ENCODE measurements around the gene SLC29A4. TPM values are rescaled to one million over a fixed set of nuclear protein-coding genes. Genes with fewer than 3 reads are reported as not detected.
A peak's percentile ranks its signal among the peaks of the same experiment; 100 is the strongest.
"Not testable (repeated sequence)": the region's sequence is repeated elsewhere in the genome, so short reads cannot be mapped to it uniquely, and the experiment has no call there.

Gene SLC29A4
- total RNA-seq, 8 experiments from 2014 or later = 0.81 to 24.9 (median 13.1) TPM

GRCh38 chr7:5278766-5279165 is 4.0 kb upstream of the SLC29A4 start:
- WGBS, 10 experiments = 19 to 90% (median 78%) methylated on average over 5 to 7 of the region's 7 CpGs
- H3K4me1 ChIP-seq (replicated peaks in 1 of 2) = no peaks in the 10 kb centered on the region
- in situ Hi-C loops (cut with MboI; ENCODE audit: low pct_unique_long_range_greater_than_20kb in 2 of 9, low sequenced_read_pairs in 9 of 9, unreplicated experiment in 9 of 9) = no loop called here
- ATAC-seq (replicated peaks in 6 of 8) = no peak
- no peak overlapping the region for H3K4me3 ChIP-seq
- no peak overlapping the region for H3K27ac ChIP-seq

- in situ Hi-C loops (cut with MboI; ENCODE audit: low pct_unique_long_range_greater_than_20kb in 2 of 9, low sequenced_read_pairs in 9 of 9, unreplicated experiment in 9 of 9) = no loop called here
- Histone ChIP-seq H3K4me1 (replicated peaks in 1 of 2) (peaks cover 6% of the 10 kb centered on the region in 2 donors), H3K27ac (no peak overlapping the region), H3K4me3 (no peak overlapping the region)
- 67 to 89% (median 78%) methylated on average over 1 to 4 of the region's 4 CpGs; no CpG with 5 or more reads in 5 of the 10 experiments for WGBS, 10 experiments
- no peak for ATAC-seq (replicated peaks in 6 of 8)
Observed at GRCh38 chr7:5279734-5280133, 3.0 kb upstream of the SLC29A4 start.

DNA sequence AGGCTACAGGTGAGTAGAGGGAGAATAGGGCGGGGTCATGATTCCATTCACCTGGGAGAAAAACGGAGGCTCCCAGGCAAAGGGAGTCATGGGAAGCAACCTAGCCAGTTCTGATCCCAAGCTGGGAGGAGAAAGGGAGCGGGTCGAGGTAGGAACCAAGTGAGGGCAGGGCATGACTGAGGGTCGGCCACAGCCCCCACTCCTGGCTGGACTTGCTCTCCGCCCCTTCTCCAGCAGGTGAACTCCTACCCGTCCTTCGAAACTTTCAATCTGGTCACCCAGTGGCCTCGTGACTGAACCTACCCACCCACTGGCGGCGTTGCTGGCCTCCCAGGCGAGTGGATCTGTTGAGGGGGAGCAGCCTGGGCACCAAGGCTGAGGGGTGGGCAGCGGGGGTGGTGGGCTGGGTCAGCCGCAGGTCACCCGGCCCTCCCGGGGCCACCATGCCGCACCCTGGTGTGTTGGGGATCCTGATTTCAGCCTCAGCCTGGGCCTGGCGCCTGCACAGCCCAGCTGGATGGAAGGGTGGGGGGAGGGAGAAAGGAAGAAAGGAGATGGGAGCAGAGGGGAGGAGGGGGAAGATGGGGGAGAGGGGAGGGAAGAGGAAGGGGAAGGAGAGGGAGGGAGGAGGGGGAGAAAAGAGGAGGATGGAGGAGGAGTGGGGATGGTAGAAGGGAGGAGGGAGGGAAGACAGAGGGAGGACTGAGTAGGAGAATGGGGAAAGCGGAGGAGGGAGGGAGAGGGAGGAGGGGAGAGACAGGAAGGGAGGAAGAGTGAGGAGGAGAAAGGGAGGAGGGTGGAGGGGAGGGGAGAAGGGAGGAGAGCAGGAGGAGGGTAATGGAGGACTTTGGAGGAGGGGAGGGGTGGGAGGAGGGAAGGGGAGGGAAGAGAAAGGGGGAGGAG is 894 bp upstream of the SLC29A4 start:
- peaks cover 8 to 10% of the 10 kb centered on the region in 2 donors for H3K4me1 ChIP-seq (replicated peaks in 1 of 2)
- H3K4me3 ChIP-seq; H3K27ac ChIP-seq; in situ Hi-C loops (cut with MboI; ENCODE audit: low pct_unique_long_range_greater_than_20kb in 2 of 9, low sequenced_read_pairs in 9 of 9, unreplicated experiment in 9 of 9); ATAC-seq (replicated peaks in 6 of 8): not testable (repeated sequence)
- 25 to 76% methylated on average over 1 to 4 of the region's 19 CpGs; no CpG with 5 or more reads in 8 of the 10 experiments for WGBS, 10 experiments

DNA sequence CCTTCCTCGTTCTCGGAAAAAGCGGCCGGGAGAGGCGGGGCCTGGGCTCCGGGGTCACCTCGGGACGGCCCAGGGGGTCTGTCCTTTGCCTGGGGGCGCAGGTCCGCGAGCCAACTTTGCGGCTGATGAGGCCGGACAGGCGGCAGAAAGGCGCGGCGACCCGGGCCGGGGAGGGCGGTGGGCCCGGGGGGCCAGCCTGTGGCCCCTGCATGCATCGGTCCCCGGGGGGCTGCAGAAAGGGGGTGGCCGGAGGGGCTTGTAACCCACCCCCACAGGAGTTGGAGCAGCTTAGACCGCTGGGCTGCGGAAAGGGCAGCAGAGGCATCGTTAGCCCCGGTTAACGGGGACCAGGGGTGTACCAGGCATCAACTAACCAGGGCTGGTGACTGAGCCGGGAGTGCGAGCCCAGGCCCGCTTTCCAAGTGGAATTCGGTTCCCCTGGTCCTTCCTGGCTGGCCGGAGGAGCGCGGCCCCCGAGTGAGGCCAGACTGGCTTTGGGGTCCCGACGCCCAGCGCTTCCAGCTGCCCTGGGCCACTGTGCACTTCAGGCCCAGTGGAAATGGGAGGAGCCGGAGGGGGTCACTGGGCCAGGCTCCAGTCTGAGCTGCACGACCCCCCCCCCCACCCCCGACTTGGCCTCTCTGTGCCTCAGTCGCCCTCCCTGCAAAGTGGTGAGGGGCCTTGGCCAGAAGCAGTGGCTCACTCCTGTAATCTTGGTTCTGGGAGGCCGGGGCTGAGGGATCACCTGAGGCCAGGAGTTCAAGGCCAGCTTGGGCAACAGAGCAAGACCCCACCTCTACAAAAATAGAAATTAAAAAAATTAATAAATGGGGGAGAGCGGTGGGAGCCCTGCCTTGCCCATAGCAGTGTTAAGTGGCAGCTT is 919 bp downstream of the SLC29A4 start:
- Histone ChIP-seq H3K27ac (peak overlapping the region; percentile 78 to 80), H3K4me3 (peak overlapping the region; percentile 80 to 100 (median 97)), H3K4me1 (replicated peaks in 1 of 2) (peaks cover 8 to 10% of the 10 kb centered on the region in 2 donors)
- ATAC-seq (replicated peaks in 6 of 8) = peak in 6 of 8 experiments; percentile 12 to 48 (median 40)
- 0 to 20% methylated on average over 1 to 4 of the region's 46 CpGs; no CpG with 5 or more reads in 8 of the 10 experiments for WGBS, 10 experiments
- in situ Hi-C loops (cut with MboI; ENCODE audit: low pct_unique_long_range_greater_than_20kb in 2 of 9, low sequenced_read_pairs in 9 of 9, unreplicated experiment in 9 of 9) = no loop called here

- Histone ChIP-seq H3K4me1 (replicated peaks in 1 of 2) (peaks cover 8 to 10% of the 10 kb centered on the region in 2 donors), H3K27ac (no peak overlapping the region), H3K4me3 (peak overlapping the region in 4 of 5 donors; percentile 80 to 100 (median 97))
- peak in 6 of 8 experiments; percentile 52 to 73 (median 67) for ATAC-seq (replicated peaks in 6 of 8)
- in situ Hi-C loops (cut with MboI; ENCODE audit: low pct_unique_long_range_greater_than_20kb in 2 of 9, low sequenced_read_pairs in 9 of 9, unreplicated experiment in 9 of 9) = no loop called here
- WGBS, 10 experiments = 24 to 53% methylated on average over 2 to 3 of the region's 24 CpGs; no CpG with 5 or more reads in 8 of the 10 experiments
Observed at GRCh38 chr7:5284304-5285281, 1.9 kb downstream of the SLC29A4 start.

GRCh38 chr7:5286933-5287332 is 4.2 kb downstream of the SLC29A4 start:
- WGBS, 10 experiments = 65 to 100% (median 82%) methylated on average over 1 to 9 of the region's 9 CpGs; no CpG with 5 or more reads in 2 of the 10 experiments
- in situ Hi-C loops (cut with MboI; ENCODE audit: low pct_unique_long_range_greater_than_20kb in 2 of 9, low sequenced_read_pairs in 9 of 9, unreplicated experiment in 9 of 9) = no loop called here
- no peak overlapping the region for H3K4me3 ChIP-seq
- H3K4me1 ChIP-seq (replicated peaks in 1 of 2) = peaks cover 8 to 10% of the 10 kb centered on the region in 2 donors
- ATAC-seq (replicated peaks in 6 of 8) = no peak
- no peak overlapping the region for H3K27ac ChIP-seq

DNA sequence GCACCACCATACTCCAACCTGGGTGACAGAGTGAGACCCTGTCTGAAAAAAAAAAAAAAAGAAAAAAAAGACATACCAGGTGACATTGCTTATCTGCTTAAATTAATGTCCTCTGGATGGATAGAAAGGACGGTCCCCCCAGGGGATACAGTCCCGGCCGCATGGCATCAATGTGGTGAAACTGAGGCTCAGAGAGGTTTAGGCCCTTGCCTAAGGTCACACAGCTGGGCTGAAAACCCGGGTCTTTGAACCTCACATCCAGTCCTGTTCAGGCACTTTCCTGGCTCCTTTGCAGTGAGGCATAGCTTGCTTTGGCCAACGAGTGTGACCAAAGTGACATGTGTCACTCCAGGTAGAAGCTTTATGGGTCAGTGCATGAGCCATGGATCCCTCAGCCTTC is 4.6 kb downstream of the SLC29A4 start:
- H3K4me3 ChIP-seq; ATAC-seq (replicated peaks in 6 of 8); H3K27ac ChIP-seq; in situ Hi-C loops (cut with MboI; ENCODE audit: low pct_unique_long_range_greater_than_20kb in 2 of 9, low sequenced_read_pairs in 9 of 9, unreplicated experiment in 9 of 9): not testable (repeated sequence)
- H3K4me1 ChIP-seq (replicated peaks in 1 of 2) = peaks cover 8 to 10% of the 10 kb centered on the region in 2 donors
- WGBS, 10 experiments = 50 to 100% (median 93%) methylated on average over 1 to 4 of the region's 5 CpGs; no CpG with 5 or more reads in 5 of the 10 experiments

- WGBS, 10 experiments = 93 to 100% (median 97%) methylated on average over 2 to 5 of the region's 19 CpGs; no CpG with 5 or more reads in 6 of the 10 experiments
- ATAC-seq (replicated peaks in 6 of 8) = no peak
- no peak overlapping the region for H3K4me3 ChIP-seq
Observed at GRCh38 chr7:5287802-5288201, 5.1 kb downstream of the SLC29A4 start.

GRCh38 chr7:5288560-5288959 is 5.8 kb downstream of the SLC29A4 start:
- in situ Hi-C loops (cut with MboI; ENCODE audit: low pct_unique_long_range_greater_than_20kb in 2 of 9, low sequenced_read_pairs in 9 of 9, unreplicated experiment in 9 of 9); H3K27ac ChIP-seq; H3K4me3 ChIP-seq; ATAC-seq (replicated peaks in 6 of 8): not testable (repeated sequence)
- H3K4me1 ChIP-seq (replicated peaks in 1 of 2) = peaks cover 8 to 10% of the 10 kb centered on the region in 2 donors
- WGBS, 10 experiments = 83 to 100% (median 92%) methylated on average over 1 to 4 of the region's 8 CpGs; no CpG with 5 or more reads in 6 of the 10 experiments

More at GRCh38 chr7:5287802-5288201, 5.1 kb downstream of the SLC29A4 start:
- in situ Hi-C loops (cut with MboI; ENCODE audit: low pct_unique_long_range_greater_than_20kb in 2 of 9, low sequenced_read_pairs in 9 of 9, unreplicated experiment in 9 of 9) = no loop called here
- Histone ChIP-seq H3K4me1 (replicated peaks in 1 of 2) (peaks cover 8 to 10% of the 10 kb centered on the region in 2 donors), H3K27ac (no peak overlapping the region)

DNA sequence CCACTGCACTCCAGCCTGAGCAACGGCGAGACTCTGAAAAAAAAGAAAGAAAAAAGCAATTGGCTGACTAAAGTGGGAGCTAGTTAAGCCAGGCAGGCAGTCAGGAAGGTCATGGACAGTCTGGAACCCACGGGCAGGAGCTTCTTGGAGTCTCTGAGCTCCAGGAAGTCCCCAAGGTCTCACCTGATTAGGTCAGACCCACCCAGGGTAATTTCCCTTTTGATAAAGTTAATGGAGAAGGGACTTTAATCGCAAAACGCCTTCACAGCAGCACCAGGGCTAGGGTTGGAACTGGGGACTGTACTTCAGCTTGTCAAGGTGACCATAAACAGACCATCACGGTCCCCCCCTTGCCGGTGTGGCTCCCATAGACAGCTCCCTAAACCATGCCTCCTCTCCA is 6.6 kb downstream of the SLC29A4 start:
- 64 to 100% (median 83%) methylated on average over 2 to 7 of the region's 7 CpGs; no CpG with 5 or more reads in 2 of the 10 experiments for WGBS, 10 experiments
- in situ Hi-C loops (cut with MboI; ENCODE audit: low pct_unique_long_range_greater_than_20kb in 2 of 9, low sequenced_read_pairs in 9 of 9, unreplicated experiment in 9 of 9) = no loop called here
- no peak for ATAC-seq (replicated peaks in 6 of 8)
- H3K4me3 ChIP-seq = no peak overlapping the region
- H3K27ac ChIP-seq = no peak overlapping the region
- H3K4me1 ChIP-seq (replicated peaks in 1 of 2) = peaks cover 5 to 7% of the 10 kb centered on the region in 2 donors

DNA sequence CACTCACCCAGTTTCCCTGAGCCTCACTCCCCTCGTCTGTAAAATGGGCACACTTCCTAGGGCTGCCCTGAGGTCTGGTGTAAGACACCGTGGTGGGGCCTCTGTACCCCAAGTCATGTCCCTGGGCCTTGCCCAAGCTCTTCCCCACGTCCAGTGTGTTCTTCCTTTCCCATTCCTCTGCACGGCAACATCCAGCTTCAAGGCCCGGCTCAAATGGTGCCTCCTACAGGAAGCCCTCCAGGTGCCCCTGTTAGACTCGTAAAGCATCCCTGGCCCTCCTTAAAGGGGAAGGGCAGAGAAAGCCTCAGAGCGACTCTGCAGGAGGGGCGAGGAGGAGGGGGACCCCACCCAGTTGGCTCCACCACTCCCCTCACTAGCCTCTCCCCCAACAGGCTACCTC is 8.6 kb downstream of the SLC29A4 start:
- WGBS, 10 experiments = 61 to 80% (median 70%) methylated on average over 1 to 3 of the region's 8 CpGs; no CpG with 5 or more reads in 7 of the 10 experiments
- in situ Hi-C loops (cut with MboI; ENCODE audit: low pct_unique_long_range_greater_than_20kb in 2 of 9, low sequenced_read_pairs in 9 of 9, unreplicated experiment in 9 of 9) = no loop called here
- no peak overlapping the region for H3K4me3 ChIP-seq
- ATAC-seq (replicated peaks in 6 of 8) = no peak
- H3K27ac ChIP-seq = no peak overlapping the region
- peaks cover 3% of the 10 kb centered on the region in 2 donors for H3K4me1 ChIP-seq (replicated peaks in 1 of 2)

All from motor neuron (in vitro differentiated cells).